Bone marrow (tissue), 2 donors: ENCODE data around the gene RASSF8.

Experiments
- DNase-seq, 2 donors: peaks; one replicate each; lab custom pipeline; 2025; lab: John Stamatoyannopoulos, UW

Gene RASSF8

GRCh38 chr12:25960961-25961360, 2.5 kb downstream of the RASSF8 start:
- no peak for DNase-seq

- no peak for DNase-seq
These were observed 4.5 kb downstream of the RASSF8 start for GRCh38 chr12:25962932-25963525.

GRCh38 chr12:25965682-25966081, 7.2 kb downstream of the RASSF8 start:
- no peak for DNase-seq

GRCh38 chr12:25970082-25970481, 11.6 kb downstream of the RASSF8 start:
- no peak for DNase-seq

- DNase-seq = no peak
These were observed 12.6 kb downstream of the RASSF8 start for GRCh38 chr12:25970916-25971653.

- no peak for DNase-seq
These were observed 13.2 kb downstream of the RASSF8 start for GRCh38 chr12:25971654-25972041.

- no peak for DNase-seq
These were observed 14.3 kb downstream of the RASSF8 start for GRCh38 chr12:25972783-25973182.

- DNase-seq = no peak
These were observed 16.7 kb downstream of the RASSF8 start for GRCh38 chr12:25975179-25975578.

- no peak for DNase-seq
These were observed 17.2 kb downstream of the RASSF8 start for GRCh38 chr12:25975682-25976081.

- no peak for DNase-seq
These were observed 17.8 kb downstream of the RASSF8 start for GRCh38 chr12:25976289-25976688.

GRCh38 chr12:25977047-25977446, 18.6 kb downstream of the RASSF8 start:
- DNase-seq = no peak

GRCh38 chr12:25979059-25979458, 20.6 kb downstream of the RASSF8 start:
- no peak for DNase-seq

- no peak for DNase-seq
These were observed 21.1 kb downstream of the RASSF8 start for GRCh38 chr12:25979563-25979962.

GRCh38 chr12:25980035-25980434, 21.6 kb downstream of the RASSF8 start:
- no peak for DNase-seq

GRCh38 chr12:25981597-25981996, 23.1 kb downstream of the RASSF8 start:
- DNase-seq = no peak

GRCh38 chr12:25982416-25982815, 23.9 kb downstream of the RASSF8 start:
- no peak for DNase-seq

- no peak for DNase-seq
These were observed 25.1 kb downstream of the RASSF8 start for GRCh38 chr12:25983625-25984024.

- no peak for DNase-seq
These were observed 26.3 kb downstream of the RASSF8 start for GRCh38 chr12:25984759-25985158.

GRCh38 chr12:25985316-25986175, 27.1 kb downstream of the RASSF8 start:
- no peak for DNase-seq

- DNase-seq = no peak
These were observed 27.7 kb downstream of the RASSF8 start for GRCh38 chr12:25986180-25986579.

- DNase-seq = no peak
These were observed 30.0 kb downstream of the RASSF8 start for GRCh38 chr12:25988505-25988904.

- no peak for DNase-seq
These were observed 32.0 kb downstream of the RASSF8 start for GRCh38 chr12:25990495-25990894.
